Thoracic aorta (tissue), 2 donors: ENCODE results near the gene FKBP5. TPM values are rescaled to one million over a fixed set of nuclear protein-coding genes. Genes with fewer than 3 reads are reported as not detected.
A peak's percentile ranks its signal among the peaks of the same experiment; 100 is the strongest.

Experiments used
- ATAC-seq: fragments of 150-250 bp; one replicate; pipeline ENCODE4 v1.8.0; 2017; ENCODE audit warnings: low read depth; ENCODE audit not compliant: insufficient number of reproducible peaks, low FRiP score
- DNase-seq: peaks from one replicate; pipeline ENCODE4 v3.0.0-alpha.2; 2020; ENCODE audit warnings: low spot score
- H3K27ac ChIP-seq, 2 donors: fragments of 200-600 bp; sonication (generic); 1 replicate in 1 of 2; 2 replicates in 1 of 2; pipeline ENCODE4 v1.5.1; 2016; ENCODE audit warnings: mild to moderate bottlenecking in 2 of 2, moderate library complexity in 2 of 2
- H3K27me3 ChIP-seq: fragments of 200-600 bp; sonication (generic); replicated peaks from 2 replicates; pipeline ENCODE4 v1.6.0; 2016; ENCODE audit warnings: mild to moderate bottlenecking; ENCODE audit not compliant: insufficient read depth
- H3K36me3 ChIP-seq: fragments of 200-600 bp; sonication (generic); one replicate; pipeline ENCODE4 v1.5.1; 2016
- H3K4me1 ChIP-seq, 2 donors: fragments of 200-600 bp; sonication (generic); 1 replicate in 1 of 2; 2 replicates in 1 of 2; pipeline versions ENCODE4 v1.5.1 to v1.6.0; 2016; ENCODE audit warnings: low read depth in 2 of 2, mild to moderate bottlenecking in 1 of 2; ENCODE audit not compliant: control insufficient read depth in 1 of 2
- H3K4me3 ChIP-seq: fragments of 200-600 bp; sonication (generic); 2 replicates; pipeline ENCODE4 v1.5.1; 2016; ENCODE audit warnings: mild to moderate bottlenecking
- H3K9me3 ChIP-seq: fragments of 200-600 bp; sonication (generic); 2 replicates; pipeline ENCODE4 v1.5.1; 2016
- CTCF ChIP-seq: fragments of 200-600 bp; sonication (generic); IDR thresholded peaks from one replicate; pipeline ENCODE4 v1.5.1; 2019; ENCODE audit warnings: antibody characterized with exemption
- total RNA-seq, 2 donors: library from RNA; depleted of rRNA; stranded (reverse); fragments of >200 nt; gene quantifications; one replicate each; pipeline versions ENCODE4 v1.1.0 to v1.2.3, GENCODE V29; 2016

Gene FKBP5
- total RNA-seq, 2 donors from 2014 or later: 156 to 271 TPM

GRCh38 chr6:35609588-35609987 lies 79.1 kb downstream of the FKBP5 start:
- H3K36me3 ChIP-seq: peaks cover 42% of the 10 kb centered on the region
- ATAC-seq (no peak), DNase-seq (no peak)
- no peak for TF ChIP-seq CTCF
- H3K4me3 ChIP-seq: no peak overlapping the region
- H3K27ac ChIP-seq: no peak overlapping the region
- H3K4me1 ChIP-seq: peaks cover 7 to 15% of the 10 kb centered on the region in 2 donors
- H3K9me3 ChIP-seq: no peaks in the 10 kb centered on the region
- H3K27me3 ChIP-seq: no peaks in the 10 kb centered on the region

- H3K27me3 ChIP-seq: no peaks in the 10 kb centered on the region
- peaks cover 25% of the 10 kb centered on the region for H3K36me3 ChIP-seq
- no peak overlapping the region for H3K27ac ChIP-seq
- no peak for DNase-seq
- H3K4me1 ChIP-seq: peaks cover 24 to 32% of the 10 kb centered on the region in 2 donors
- TF ChIP-seq CTCF: no peak
- no peak overlapping the region for H3K4me3 ChIP-seq
- H3K9me3 ChIP-seq: no peaks in the 10 kb centered on the region
- no peak for ATAC-seq
Observed at GRCh38 chr6:35607517-35608233, 81.0 kb downstream of the FKBP5 start.

- Histone ChIP-seq H3K36me3 (peaks cover 16% of the 10 kb centered on the region), H3K27me3 (no peaks in the 10 kb centered on the region), H3K27ac (no peak overlapping the region), H3K9me3 (no peaks in the 10 kb centered on the region), H3K4me1 (peaks cover 38% of the 10 kb centered on the region in 2 donors), H3K4me3 (no peak overlapping the region)
- no peak for DNase-seq
- no peak for TF ChIP-seq CTCF
- ATAC-seq: no peak
Observed at GRCh38 chr6:35605600-35605999, 83.1 kb downstream of the FKBP5 start.

GRCh38 chr6:35603326-35604202 lies 85.2 kb downstream of the FKBP5 start:
- H3K36me3 ChIP-seq: peaks cover 7% of the 10 kb centered on the region
- peaks cover 55 to 57% of the 10 kb centered on the region in 2 donors for H3K4me1 ChIP-seq
- H3K27me3 ChIP-seq: no peaks in the 10 kb centered on the region
- peak overlapping the region; percentile 5 for H3K4me3 ChIP-seq
- H3K27ac ChIP-seq: peak overlapping the region; percentile 97
- no peaks in the 10 kb centered on the region for H3K9me3 ChIP-seq
- DNase-seq: no peak
- no peak for TF ChIP-seq CTCF
- peak; percentile 31 for ATAC-seq
